Right lobe of liver (tissue), 6 donors: Measurements from ENCODE around the gene SPATA20. TPM values are rescaled to one million over a fixed set of nuclear protein-coding genes. Genes with fewer than 3 reads are reported as not detected.

Experiments used
- ATAC-seq, 4 donors: fragments of 200-7000 bp; cut with Tn5 transposase; one replicate each; pipeline ENCODE4 v1.9.1; 2020; ENCODE audit warnings: mild to moderate bottlenecking in 4 of 4, moderate library complexity in 4 of 4
- DNase-seq, 3 donors: peaks; one replicate each; pipeline ENCODE4 v3.0.0-alpha.2; 2020
- H3K27ac ChIP-seq, 3 donors: fragments of 200-600 bp; one replicate each; pipeline ENCODE4 v1.8.0; 2022
- H3K27me3 ChIP-seq, 2 donors: fragments of 200-600 bp; one replicate each; pipeline ENCODE4 v1.8.0; 2022
- H3K36me3 ChIP-seq, 4 donors: fragments of 200-600 bp; sonication (generic) in 1 of 4; one replicate each; pipeline versions ENCODE4 v1.5.1 to v1.8.0; 2017 to 2022; ENCODE audit warnings: control low read depth in 1 of 4
- H3K4me1 ChIP-seq, 4 donors: fragments of 200-600 bp; sonication (generic) in 1 of 4; one replicate each; pipeline versions ENCODE4 v1.5.1 to v1.8.0; 2017 to 2022; ENCODE audit warnings: control low read depth in 1 of 4
- H3K4me3 ChIP-seq, 3 donors: fragments of 200-600 bp; one replicate each; pipeline ENCODE4 v1.8.0; 2022
- H3K9me3 ChIP-seq, 4 donors: fragments of 200-600 bp; sonication (generic) in 1 of 4; one replicate each; pipeline versions ENCODE4 v1.5.1 to v1.8.0; 2017 to 2022; ENCODE audit warnings: control low read depth in 1 of 4
- POLR2A ChIP-seq: fragments of 450-650 bp; IDR thresholded peaks from one replicate; pipeline ENCODE4 v1.6.1; 2017; ENCODE audit warnings: antibody characterized with exemption, mild to moderate bottlenecking
- WGBS: methylation state at CpG from one replicate; pipeline ENCODE4 v1.1.6; 2018; ENCODE audit warnings: low coverage, low lambda C conversion rate; ENCODE audit not compliant: insufficient coverage; ENCODE audit errors: missing lambda C conversion rate; 5-methylcytosine and 5-hydroxymethylcytosine counted together
- intact Hi-C, 2 donors: fragments of 100-400 bp; cut with DNase I; formaldehyde crosslinking; loops; one replicate each; pipeline versions ENCODE4 v1.11.2 to v1.14.1; 2022
- total RNA-seq, 6 experiments: library from RNA; depleted of rRNA in 2 of 6; stranded (reverse); fragments of >200 nt in 2 of 6; fragmentation: NEBNext Ultra II Directional in 3 of 6; extraction: Animal tissue kit (Norgen Biotek cat#: 25700) in 3 of 6; gene quantifications; one replicate each; pipeline versions ENCODE4 v1.1.0 to v1.2.4, GENCODE V29; 2016 to 2023
- TF ChIP-seq, protein P1 (sequence below), 4 donors: fragments of 200-600 bp in 3 of 4; fragments of 450-650 bp in 1 of 4; IDR thresholded peaks; one replicate each; pipeline versions ENCODE4 v1.5.1 to v1.8.0; 2016 to 2022; ENCODE audit warnings: antibody characterized with exemption in 4 of 4, mild to moderate bottlenecking in 2 of 4
- donor health status: DM: no; HTN: yes; CAD: no.
- donor health status: DM: no; HTN: no; CAD: no.
- donor health status: DM: no; HTN: no; CAD: no.
- donor health status: DM: no; HTN: yes; CAD: no.
- donor health status: DM: no; HTN: yes; CAD: no.

The SPATA20 gene
- total RNA-seq, 6 experiments from 2014 or later: 29.6 to 203 (median 34.2) TPM

DNA sequence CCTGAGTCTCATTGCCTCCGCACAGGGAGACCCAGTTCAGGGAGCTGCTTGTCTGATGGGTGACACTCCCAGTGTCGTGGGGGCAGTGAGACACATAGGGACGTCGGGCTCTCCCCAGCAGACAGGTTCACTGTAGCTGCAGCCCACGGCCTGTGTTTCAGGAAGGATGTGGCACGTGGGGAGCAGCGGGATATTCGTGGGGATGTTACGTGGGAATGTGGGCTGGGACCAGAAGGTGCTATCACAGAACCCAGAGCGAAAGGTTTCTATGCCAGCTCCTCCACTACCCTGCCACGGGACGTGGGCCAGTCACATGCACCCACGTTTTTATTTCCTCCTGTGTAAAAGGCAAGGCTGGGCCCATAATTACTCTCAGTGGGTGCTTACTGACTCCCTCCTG is 29.9 kb downstream of the SPATA20 start:
- ATAC-seq: no peak
- intact Hi-C loops: no loop called here
- 54% methylated on average over 8 of the region's 13 CpGs for WGBS

GRCh38 chr17:50577451-50577954 is 30.5 kb downstream of the SPATA20 start:
- Histone ChIP-seq H3K4me3 (no peak overlapping the region), H3K27ac (no peak overlapping the region), H3K4me1 (no peaks in the 10 kb centered on the region), H3K27me3 (no peaks in the 10 kb centered on the region), H3K36me3 (no peaks in the 10 kb centered on the region), H3K9me3 (no peaks in the 10 kb centered on the region)
- intact Hi-C loops: no loop called here
- WGBS: 91% methylated on average over 4 of the region's 13 CpGs
- DNase-seq: no peak
- no peak for ATAC-seq
- no peak for TF ChIP-seq POLR2A
- TF ChIP-seq, protein P1, sequence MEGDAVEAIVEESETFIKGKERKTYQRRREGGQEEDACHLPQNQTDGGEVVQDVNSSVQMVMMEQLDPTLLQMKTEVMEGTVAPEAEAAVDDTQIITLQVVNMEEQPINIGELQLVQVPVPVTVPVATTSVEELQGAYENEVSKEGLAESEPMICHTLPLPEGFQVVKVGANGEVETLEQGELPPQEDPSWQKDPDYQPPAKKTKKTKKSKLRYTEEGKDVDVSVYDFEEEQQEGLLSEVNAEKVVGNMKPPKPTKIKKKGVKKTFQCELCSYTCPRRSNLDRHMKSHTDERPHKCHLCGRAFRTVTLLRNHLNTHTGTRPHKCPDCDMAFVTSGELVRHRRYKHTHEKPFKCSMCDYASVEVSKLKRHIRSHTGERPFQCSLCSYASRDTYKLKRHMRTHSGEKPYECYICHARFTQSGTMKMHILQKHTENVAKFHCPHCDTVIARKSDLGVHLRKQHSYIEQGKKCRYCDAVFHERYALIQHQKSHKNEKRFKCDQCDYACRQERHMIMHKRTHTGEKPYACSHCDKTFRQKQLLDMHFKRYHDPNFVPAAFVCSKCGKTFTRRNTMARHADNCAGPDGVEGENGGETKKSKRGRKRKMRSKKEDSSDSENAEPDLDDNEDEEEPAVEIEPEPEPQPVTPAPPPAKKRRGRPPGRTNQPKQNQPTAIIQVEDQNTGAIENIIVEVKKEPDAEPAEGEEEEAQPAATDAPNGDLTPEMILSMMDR (IDR thresholded peaks at IDR 0.05): no peak

More for the DNA sequence above, 29.9 kb downstream of the SPATA20 start:
- no peak for DNase-seq
- H3K27ac ChIP-seq: no peak overlapping the region
- H3K36me3 ChIP-seq: no peaks in the 10 kb centered on the region
- no peaks in the 10 kb centered on the region for H3K9me3 ChIP-seq
- no peak for TF ChIP-seq POLR2A
- TF ChIP-seq, protein P1 (IDR thresholded peaks at IDR 0.05): no peak
- H3K4me1 ChIP-seq: no peaks in the 10 kb centered on the region
- H3K27me3 ChIP-seq: no peaks in the 10 kb centered on the region
- H3K4me3 ChIP-seq: no peak overlapping the region

- no peaks in the 10 kb centered on the region for H3K4me1 ChIP-seq
- intact Hi-C loops: no loop called here
- H3K4me3 ChIP-seq: no peak overlapping the region
- H3K9me3 ChIP-seq: no peaks in the 10 kb centered on the region
- no peak for ATAC-seq
- H3K27me3 ChIP-seq: no peaks in the 10 kb centered on the region
- H3K36me3 ChIP-seq: no peaks in the 10 kb centered on the region
- DNase-seq: no peak
- TF ChIP-seq POLR2A: no peak
- TF ChIP-seq, protein P1 (IDR thresholded peaks at IDR 0.05): no peak
- WGBS: 90% methylated on average over 5 of the region's 16 CpGs
- H3K27ac ChIP-seq: no peak overlapping the region
These were observed 31.2 kb downstream of the SPATA20 start for GRCh38 chr17:50578173-50578572.

DNA sequence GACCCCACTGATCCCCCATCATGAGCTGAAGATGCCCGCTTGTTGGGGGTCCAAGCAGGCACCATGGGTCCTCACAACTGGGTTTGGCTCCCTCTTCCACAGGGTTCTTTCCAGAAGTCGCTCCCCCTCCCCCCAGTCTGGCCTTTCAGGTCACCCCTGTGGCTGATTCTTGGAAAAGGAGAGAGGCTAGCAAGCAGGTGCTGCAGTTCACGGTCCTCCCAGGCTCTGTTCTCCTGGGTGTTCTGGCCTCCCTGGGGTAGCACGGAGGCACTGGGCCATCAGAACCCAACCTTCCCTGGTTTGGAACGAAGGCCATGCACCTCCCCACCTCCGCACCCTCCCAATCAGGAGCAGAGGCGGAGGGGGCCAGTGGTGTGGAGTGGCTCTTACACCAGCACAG is 32.4 kb downstream of the SPATA20 start:
- intact Hi-C loops: no loop called here
- Histone ChIP-seq H3K9me3 (no peaks in the 10 kb centered on the region), H3K4me3 (no peak overlapping the region), H3K4me1 (no peaks in the 10 kb centered on the region), H3K27me3 (no peaks in the 10 kb centered on the region), H3K36me3 (no peaks in the 10 kb centered on the region), H3K27ac (no peak overlapping the region)
- no peak for ATAC-seq
- DNase-seq: no peak
- 60% methylated on average over 1 of the region's 7 CpGs for WGBS
- no peak for TF ChIP-seq POLR2A
- TF ChIP-seq, protein P1 (IDR thresholded peaks at IDR 0.05): no peak

DNA sequence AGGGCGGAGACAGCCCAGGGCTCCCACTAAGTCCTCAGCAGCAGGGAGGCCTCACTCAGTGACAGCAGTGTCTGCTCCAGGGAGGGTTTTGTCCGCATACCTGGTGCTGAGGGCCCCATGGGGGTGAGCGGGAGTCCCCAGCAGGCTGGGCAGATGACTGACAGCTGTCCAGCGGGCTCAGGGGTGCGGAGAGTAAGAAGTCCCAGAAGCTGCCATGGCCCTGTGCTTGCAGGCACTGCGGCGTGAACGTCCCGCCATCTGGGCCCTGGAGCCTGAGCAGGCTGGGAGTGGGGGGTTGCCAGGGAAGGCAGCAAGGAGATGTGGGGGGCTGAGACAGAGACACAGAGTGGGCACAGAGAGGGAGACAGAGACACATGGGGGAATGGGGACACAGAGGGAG is 33.7 kb downstream of the SPATA20 start:
- H3K4me1 ChIP-seq: no peaks in the 10 kb centered on the region
- DNase-seq: no peak
- intact Hi-C loops: no loop called here

More for the DNA sequence above, 33.7 kb downstream of the SPATA20 start:
- no peak overlapping the region for H3K4me3 ChIP-seq
- TF ChIP-seq, protein P1 (IDR thresholded peaks at IDR 0.05): no peak
- TF ChIP-seq POLR2A: no peak
- WGBS: 97% methylated on average over 4 of the region's 9 CpGs
- H3K27ac ChIP-seq: no peak overlapping the region
- no peaks in the 10 kb centered on the region for H3K36me3 ChIP-seq
- ATAC-seq: no peak
- no peaks in the 10 kb centered on the region for H3K27me3 ChIP-seq
- H3K9me3 ChIP-seq: no peaks in the 10 kb centered on the region
